Uterus (tissue), 4 donors: ENCODE data around the gene DEPDC7. TPM values are rescaled to one million over a fixed set of nuclear protein-coding genes. Genes with fewer than 3 reads are reported as not detected.

Experiments
- DNase-seq, 2 donors: peaks; one replicate each; pipeline ENCODE4 v3.0.0-alpha.2; 2019 to 2020
- H3K27ac ChIP-seq, 2 donors: fragments of 200-600 bp; sonication (generic); 1 replicate in 1 of 2; 2 replicates in 1 of 2; pipeline ENCODE4 v1.5.1; 2016 to 2018
- H3K27me3 ChIP-seq, 2 donors: fragments of 200-600 bp; sonication (generic); one replicate each; pipeline ENCODE4 v1.5.1; 2018 to 2019; ENCODE audit warnings: control low read depth in 1 of 2
- H3K36me3 ChIP-seq, 2 donors: fragments of 200-600 bp; sonication (generic); one replicate each; pipeline ENCODE4 v1.5.1; 2019; ENCODE audit warnings: control low read depth in 1 of 2
- H3K4me1 ChIP-seq, 2 donors: fragments of 200-600 bp; sonication (generic); one replicate each; pipeline ENCODE4 v1.5.1; 2018 to 2019; ENCODE audit warnings: control low read depth in 1 of 2
- H3K4me3 ChIP-seq, 2 donors: fragments of 200-600 bp; sonication (generic); 1 replicate in 1 of 2; 2 replicates in 1 of 2; pipeline ENCODE4 v1.5.1; 2018 to 2019; ENCODE audit warnings: mild to moderate bottlenecking in 1 of 2
- H3K9me3 ChIP-seq, 2 donors: fragments of 200-600 bp; sonication (generic); one replicate each; pipeline ENCODE4 v1.5.1; 2019; ENCODE audit warnings: control low read depth in 1 of 2
- CTCF ChIP-seq, 4 experiments: fragments of 200-600 bp in 2 of 4; fragments of 450-650 bp in 2 of 4; sonication (generic) in 2 of 4; IDR thresholded peaks; one replicate each; pipeline ENCODE4 v1.5.1; 2016 to 2019; ENCODE audit warnings: antibody characterized with exemption in 4 of 4, mild to moderate bottlenecking in 2 of 4, moderate library complexity in 1 of 4
- POLR2A ChIP-seq, 2 donors: fragments of 450-650 bp; IDR thresholded peaks; one replicate each; pipeline ENCODE4 v1.6.1; 2016; ENCODE audit warnings: antibody characterized with exemption in 2 of 2, mild to moderate bottlenecking in 1 of 2, moderate library complexity in 1 of 2
- intact Hi-C: fragments of 100-400 bp; cut with DNase I; formaldehyde crosslinking; loops from one replicate; pipeline ENCODE4 v1.15.1; 2023; ENCODE audit warnings: low total_unique reads
- total RNA-seq, 4 donors: library from RNA; depleted of rRNA in 3 of 4; stranded (reverse); fragments of >200 nt in 3 of 4; gene quantifications; one replicate each; pipeline versions ENCODE4 v1.1.0 to v1.2.4, GENCODE V29; 2014 to 2023
- donor health status: DM: yes; HTN: yes; CAD: no.

Gene DEPDC7
- total RNA-seq, 4 donors from 2014 or later, result 1.3 to 6.4 (median 1.3) TPM; not detected in 1

- Histone ChIP-seq H3K9me3 (no peaks in the 10 kb centered on the region), H3K36me3 (no peaks in the 10 kb centered on the region), H3K4me1 (peaks cover 0 to 3% of the 10 kb centered on the region in 2 donors), H3K27me3 (no peaks in the 10 kb centered on the region), H3K4me3 (no peak overlapping the region), H3K27ac (peak overlapping the region; percentile 44 to 52)
- TF ChIP-seq POLR2A (IDR thresholded peaks at IDR 0.05) (no peak), CTCF (IDR thresholded peaks at IDR 0.05) (no peak)
- no peak for DNase-seq
- intact Hi-C loops, result loop anchor here (10.0 kb wide), 2 partner anchors 99 to 259 kb away; no protein-coding TSS in a partner anchor
Observed at GRCh38 chr11:33064033-33064825, 48.6 kb downstream of the DEPDC7 start.

- no peak for TF ChIP-seq POLR2A (IDR thresholded peaks at IDR 0.05)
- no peak for TF ChIP-seq CTCF (IDR thresholded peaks at IDR 0.05)
- Histone ChIP-seq H3K9me3 (no peaks in the 10 kb centered on the region), H3K27me3 (no peaks in the 10 kb centered on the region), H3K4me1 (peaks cover 0 to 3% of the 10 kb centered on the region in 2 donors), H3K36me3 (no peaks in the 10 kb centered on the region), H3K27ac (peak overlapping the region; percentile 44 to 52), H3K4me3 (no peak overlapping the region)
- no peak for DNase-seq
- intact Hi-C loops, result loop anchor here (10.0 kb wide), 2 partner anchors 100 to 260 kb away; no protein-coding TSS in a partner anchor
Observed at GRCh38 chr11:33064866-33065265, 49.2 kb downstream of the DEPDC7 start.

DNA sequence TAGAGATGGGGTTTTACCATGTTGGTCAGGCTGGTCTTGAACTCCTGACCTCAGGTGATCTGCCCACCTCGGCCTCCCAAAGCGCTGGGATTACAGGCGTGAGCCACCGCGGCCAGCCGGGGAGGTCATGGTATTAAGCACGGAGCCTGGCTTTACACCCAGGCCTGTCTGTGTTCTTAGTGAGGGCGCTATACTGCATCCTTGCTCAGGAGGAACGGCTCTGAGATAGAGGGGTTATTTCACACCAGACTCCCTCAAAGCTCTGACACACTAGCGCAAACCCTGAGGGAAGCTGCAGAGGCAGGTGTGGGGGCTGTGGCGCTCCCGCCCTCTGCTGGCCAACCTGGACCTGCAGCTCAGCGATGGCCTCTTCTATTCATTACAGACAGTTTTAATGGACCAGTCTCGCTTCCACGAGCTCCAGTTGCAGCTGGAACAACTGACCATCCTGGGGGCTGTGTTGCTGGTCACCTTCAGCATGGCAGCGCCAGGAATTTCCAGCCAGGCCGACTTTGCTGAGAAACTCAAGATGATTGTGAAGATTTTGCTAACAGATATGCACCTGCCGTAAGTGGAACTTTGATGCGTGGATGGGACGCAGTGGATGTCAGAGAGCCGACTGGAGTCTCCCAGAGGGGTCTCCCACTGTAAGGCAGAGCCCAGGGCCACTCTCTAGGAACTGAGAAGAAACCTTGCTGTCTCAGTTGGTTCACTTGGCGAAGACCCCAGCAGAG is 49.9 kb downstream of the DEPDC7 start:
- H3K4me3 ChIP-seq, result no peak overlapping the region
- H3K4me1 ChIP-seq, result peaks cover 0 to 3% of the 10 kb centered on the region in 2 donors
- peak; percentile 55 to 63 for DNase-seq
- H3K27me3 ChIP-seq, result no peaks in the 10 kb centered on the region
- TF ChIP-seq POLR2A (IDR thresholded peaks at IDR 0.05) (no peak), CTCF (IDR thresholded peaks at IDR 0.05) (peak; percentile 67 to 86 (median 76))
- no peak overlapping the region for H3K27ac ChIP-seq
- intact Hi-C loops, result loop anchor here (10.0 kb wide), 2 partner anchors 101 to 261 kb away; no protein-coding TSS in a partner anchor
- no peaks in the 10 kb centered on the region for H3K36me3 ChIP-seq
- no peaks in the 10 kb centered on the region for H3K9me3 ChIP-seq

GRCh38 chr11:33067294-33067693 is 51.6 kb downstream of the DEPDC7 start:
- Histone ChIP-seq H3K4me3 (no peak overlapping the region), H3K27ac (no peak overlapping the region), H3K4me1 (peaks cover 0 to 3% of the 10 kb centered on the region in 2 donors), H3K36me3 (no peaks in the 10 kb centered on the region), H3K9me3 (no peaks in the 10 kb centered on the region), H3K27me3 (no peaks in the 10 kb centered on the region)
- no peak for DNase-seq
- TF ChIP-seq CTCF (IDR thresholded peaks at IDR 0.05) (no peak), POLR2A (IDR thresholded peaks at IDR 0.05) (no peak)
- intact Hi-C loops, result loop anchor here (10.0 kb wide), 2 partner anchors 102 to 262 kb away; no protein-coding TSS in a partner anchor
